Astrocyte (in vitro differentiated cells and primary cell): ENCODE measurements around the gene XXYLT1. TPM values are rescaled to one million over a fixed set of nuclear protein-coding genes. Genes with fewer than 3 reads are reported as not detected.

Source experiments
- DNase-seq: peaks from one replicate; pipeline ENCODE4 v3.0.0-alpha.2; 2010; ENCODE audit warnings: low read depth
- FAIRE-seq: peaks from 2 replicates; lab custom pipeline; 2011; peaks lifted over from hg19 to GRCh38; lab: Jason Lieb, UNC
- H2AFZ ChIP-seq: 2 replicates; pipeline ENCODE4 v1.6.0; 2012; ENCODE audit warnings: low read depth, low read length, inconsistent platforms
- H3K27ac ChIP-seq: 2 replicates; pipeline ENCODE4 v1.5.1; 2011; ENCODE audit warnings: low read depth, low read length, inconsistent platforms
- H3K27me3 ChIP-seq: 2 replicates; pipeline ENCODE4 v1.6.0; 2011; ENCODE audit warnings: low read length, inconsistent platforms; ENCODE audit not compliant: insufficient read depth
- H3K36me3 ChIP-seq: 2 replicates; pipeline ENCODE4 v1.5.1; 2011; ENCODE audit warnings: low read length, inconsistent platforms; ENCODE audit not compliant: insufficient read depth
- H3K4me1 ChIP-seq: 2 replicates; pipeline ENCODE4 v1.5.1; 2011; ENCODE audit warnings: low read length, inconsistent platforms; ENCODE audit not compliant: insufficient read depth
- H3K4me2 ChIP-seq: 2 replicates; pipeline ENCODE4 v1.6.0; 2012; ENCODE audit warnings: low read length, inconsistent platforms
- H3K4me3 ChIP-seq: 2 replicates; pipeline ENCODE4 v1.5.1; 2011; ENCODE audit warnings: low read depth, mild to moderate bottlenecking, low read length, inconsistent platforms; ENCODE audit not compliant: insufficient read depth
- H3K79me2 ChIP-seq: 2 replicates; pipeline ENCODE4 v1.6.0; 2012; ENCODE audit warnings: mild to moderate bottlenecking, low read length, inconsistent platforms; ENCODE audit not compliant: insufficient read depth
- H3K9ac ChIP-seq: 2 replicates; pipeline ENCODE4 v1.6.0; 2012; ENCODE audit warnings: mild to moderate bottlenecking, low read length, inconsistent platforms
- H3K9me3 ChIP-seq: 2 replicates; pipeline ENCODE4 v1.5.1; 2012; ENCODE audit warnings: low read depth, mild to moderate bottlenecking, low read length, inconsistent platforms; ENCODE audit not compliant: insufficient read depth
- H4K20me1 ChIP-seq: 2 replicates; pipeline ENCODE4 v1.6.0; 2012; ENCODE audit warnings: low read length, inconsistent platforms; ENCODE audit not compliant: insufficient read depth
- H3K27ac Mint-ChIP-seq: one replicate; pipeline ENCODE4 v1.8.0; 2021; ENCODE audit warnings: mild to moderate bottlenecking, mixed read lengths; ENCODE audit not compliant: unreplicated experiment
- H3K27me3 Mint-ChIP-seq: one replicate; pipeline ENCODE4 v1.8.0; 2021; ENCODE audit warnings: low read depth, mixed read lengths; ENCODE audit not compliant: unreplicated experiment
- H3K36me3 Mint-ChIP-seq: one replicate; pipeline ENCODE4 v1.8.0; 2021; ENCODE audit warnings: low read depth, mixed read lengths; ENCODE audit not compliant: unreplicated experiment
- H3K4me1 Mint-ChIP-seq: one replicate; pipeline ENCODE4 v1.8.0; 2021; ENCODE audit warnings: low read depth, mixed read lengths; ENCODE audit not compliant: unreplicated experiment
- H3K4me3 Mint-ChIP-seq: one replicate; pipeline ENCODE4 v1.8.0; 2021; ENCODE audit warnings: mild to moderate bottlenecking, moderate library complexity, mixed read lengths; ENCODE audit not compliant: unreplicated experiment
- H3K9me3 Mint-ChIP-seq: one replicate; pipeline ENCODE4 v1.8.0; 2021; ENCODE audit warnings: mild to moderate bottlenecking, mixed read lengths; ENCODE audit not compliant: unreplicated experiment
- CTCF ChIP-seq: IDR thresholded peaks from 2 replicates; pipeline ENCODE4 v1.5.1; 2011; ENCODE audit warnings: low read depth, mild to moderate bottlenecking, inconsistent platforms, low read length, moderate library complexity; ENCODE audit not compliant: insufficient read depth
- EZH2 ChIP-seq: IDR thresholded peaks from 2 replicates; pipeline ENCODE4 v1.6.1; 2012; ENCODE audit warnings: mild to moderate bottlenecking, low read length, inconsistent platforms; ENCODE audit not compliant: insufficient read depth
- total RNA-seq: library from RNA; stranded (reverse); gene quantifications from 2 replicates; pipeline ENCODE4 v1.2.1, GENCODE V29; 2021

Gene XXYLT1
- total RNA-seq, 1 donor from 2014 or later = 26.2 TPM

- H3K4me1 ChIP-seq = peaks cover 10% of the 10 kb centered on the region
- no peak overlapping the region for H2AFZ ChIP-seq
- H3K36me3 Mint-ChIP-seq = no peaks in the 10 kb centered on the region
- TF ChIP-seq CTCF (no peak), EZH2 (no peak)
- no peaks in the 10 kb centered on the region for H3K79me2 ChIP-seq
- H3K27me3 ChIP-seq = no peaks in the 10 kb centered on the region
- H3K4me3 ChIP-seq = no peak overlapping the region
- peaks cover 4% of the 10 kb centered on the region for H3K4me1 Mint-ChIP-seq
- no peaks in the 10 kb centered on the region for H3K27me3 Mint-ChIP-seq
- no peak overlapping the region for H3K27ac ChIP-seq
- no peak for DNase-seq
- H4K20me1 ChIP-seq = no peaks in the 10 kb centered on the region
- H3K9me3 ChIP-seq = no peaks in the 10 kb centered on the region
- H3K36me3 ChIP-seq = no peaks in the 10 kb centered on the region
- H3K9ac ChIP-seq = no peak overlapping the region
- no peak overlapping the region for H3K27ac Mint-ChIP-seq
- H3K4me2 ChIP-seq = no peak overlapping the region
- no peaks in the 10 kb centered on the region for H3K9me3 Mint-ChIP-seq
- H3K4me3 Mint-ChIP-seq = no peak overlapping the region
- no peak for FAIRE-seq
Observed at GRCh38 chr3:195113048-195113447, 157.9 kb downstream of the XXYLT1 start.

- no peaks in the 10 kb centered on the region for H4K20me1 ChIP-seq
- TF ChIP-seq EZH2 (no peak), CTCF (no peak)
- H3K9me3 ChIP-seq = no peaks in the 10 kb centered on the region
- no peaks in the 10 kb centered on the region for H3K36me3 ChIP-seq
- Mint-ChIP-seq H3K27me3 (no peaks in the 10 kb centered on the region), H3K36me3 (no peaks in the 10 kb centered on the region), H3K9me3 (no peaks in the 10 kb centered on the region), H3K4me1 (no peaks in the 10 kb centered on the region), H3K27ac (no peak overlapping the region), H3K4me3 (no peak overlapping the region)
- H2AFZ ChIP-seq = no peak overlapping the region
- no peak overlapping the region for H3K9ac ChIP-seq
- FAIRE-seq (no peak), DNase-seq (no peak)
- peaks cover 3% of the 10 kb centered on the region for H3K4me1 ChIP-seq
- H3K27ac ChIP-seq = no peak overlapping the region
- H3K79me2 ChIP-seq = no peaks in the 10 kb centered on the region
- no peak overlapping the region for H3K4me3 ChIP-seq
- no peak overlapping the region for H3K4me2 ChIP-seq
- H3K27me3 ChIP-seq = no peaks in the 10 kb centered on the region
Observed at GRCh38 chr3:195112361-195112791, 158.6 kb downstream of the XXYLT1 start.

- no peak overlapping the region for H3K4me3 Mint-ChIP-seq
- Histone ChIP-seq H2AFZ (no peak overlapping the region), H3K9ac (no peak overlapping the region), H3K79me2 (no peaks in the 10 kb centered on the region), H4K20me1 (no peaks in the 10 kb centered on the region), H3K4me3 (no peak overlapping the region), H3K4me2 (no peak overlapping the region), H3K9me3 (no peaks in the 10 kb centered on the region), H3K27ac (no peak overlapping the region), H3K36me3 (no peaks in the 10 kb centered on the region), H3K27me3 (no peaks in the 10 kb centered on the region), H3K4me1 (no peaks in the 10 kb centered on the region)
- FAIRE-seq (no peak), DNase-seq (no peak)
- TF ChIP-seq EZH2 = no peak
- no peak for TF ChIP-seq CTCF
- no peaks in the 10 kb centered on the region for H3K36me3 Mint-ChIP-seq
- no peaks in the 10 kb centered on the region for H3K27me3 Mint-ChIP-seq
- no peak overlapping the region for H3K27ac Mint-ChIP-seq
- no peaks in the 10 kb centered on the region for H3K4me1 Mint-ChIP-seq
- H3K9me3 Mint-ChIP-seq = no peaks in the 10 kb centered on the region
Observed at GRCh38 chr3:195111766-195112165, 159.2 kb downstream of the XXYLT1 start.
